Type B pancreatic cell (in vitro differentiated cells): ENCODE results near the gene FMN1. TPM values are rescaled to one million over a fixed set of nuclear protein-coding genes. Genes with fewer than 3 reads are reported as not detected.

Experiments
- DNase-seq: peaks from one replicate; pipeline ENCODE4 v3.0.0; 2021; ENCODE audit warnings: mixed read lengths; ENCODE audit not compliant: unreplicated experiment; ENCODE audit errors: extremely low spot score
- H3K27ac Mint-ChIP-seq: 2 replicates; pipeline ENCODE4 v1.8.0; 2021; ENCODE audit warnings: mild to moderate bottlenecking, mixed read lengths
- H3K27me3 Mint-ChIP-seq: 2 replicates; pipeline ENCODE4 v1.8.0; 2021; ENCODE audit warnings: mixed read lengths
- H3K36me3 Mint-ChIP-seq: 2 replicates; pipeline ENCODE4 v1.8.0; 2021; ENCODE audit warnings: mixed read lengths
- H3K4me1 Mint-ChIP-seq: one replicate; pipeline ENCODE4 v1.8.0; 2021; ENCODE audit warnings: mixed read lengths; ENCODE audit not compliant: unreplicated experiment
- H3K4me3 Mint-ChIP-seq: 2 replicates; pipeline ENCODE4 v1.8.0; 2021; ENCODE audit warnings: mild to moderate bottlenecking, mixed read lengths
- H3K9me3 Mint-ChIP-seq: 2 replicates; pipeline ENCODE4 v1.8.0; 2021; ENCODE audit warnings: mixed read lengths
- total RNA-seq: library from RNA; stranded (reverse); gene quantifications from 2 replicates; pipeline ENCODE4 v1.2.1, GENCODE V29; 2021; ENCODE audit warnings: low replicate concordance
- TF ChIP-seq, protein P1 (sequence below): fragments of 200-600 bp; sonication (generic); conservative IDR thresholded peaks from 2 replicates; pipeline ENCODE4 v1.5.0; 2021; ENCODE audit warnings: antibody characterized with exemption, mild to moderate bottlenecking

Gene FMN1
- total RNA-seq, 1 donor from 2014 or later, result 22.1 TPM

DNA sequence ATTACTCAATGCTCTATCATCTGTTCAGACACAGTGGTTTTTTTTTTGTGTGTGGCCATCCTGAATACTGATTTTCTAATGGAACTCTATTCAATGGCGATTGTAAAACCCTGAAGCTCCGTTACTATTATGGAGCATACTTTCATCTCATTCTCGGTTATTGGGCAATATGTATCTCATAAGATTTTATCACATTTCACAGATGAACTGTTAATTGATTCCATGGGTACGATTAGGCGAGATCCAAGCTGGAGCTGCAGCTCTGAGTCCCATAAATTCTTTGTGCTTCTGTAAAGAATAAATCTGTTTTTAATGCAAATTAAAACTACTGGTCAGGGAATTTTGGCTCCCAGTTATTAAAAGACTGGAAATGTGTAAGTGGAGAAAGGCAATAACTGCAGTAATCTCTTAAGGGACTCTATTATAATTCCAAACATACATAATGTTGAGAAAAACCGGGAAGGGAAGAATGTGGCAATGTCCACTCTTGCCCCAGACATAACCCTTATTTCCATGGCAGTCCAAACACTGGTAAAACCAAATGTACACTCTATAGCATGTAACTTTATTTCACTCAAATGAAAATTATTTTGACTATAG lies 394.5 kb downstream of the FMN1 start:
- Mint-ChIP-seq H3K4me1 (peaks cover 22% of the 10 kb centered on the region), H3K9me3 (peaks cover 5% of the 10 kb centered on the region), H3K36me3 (peaks cover 11% of the 10 kb centered on the region), H3K27ac (no peak overlapping the region), H3K4me3 (no peak overlapping the region), H3K27me3 (no peaks in the 10 kb centered on the region)
- no peak for DNase-seq
- TF ChIP-seq, protein P1, sequence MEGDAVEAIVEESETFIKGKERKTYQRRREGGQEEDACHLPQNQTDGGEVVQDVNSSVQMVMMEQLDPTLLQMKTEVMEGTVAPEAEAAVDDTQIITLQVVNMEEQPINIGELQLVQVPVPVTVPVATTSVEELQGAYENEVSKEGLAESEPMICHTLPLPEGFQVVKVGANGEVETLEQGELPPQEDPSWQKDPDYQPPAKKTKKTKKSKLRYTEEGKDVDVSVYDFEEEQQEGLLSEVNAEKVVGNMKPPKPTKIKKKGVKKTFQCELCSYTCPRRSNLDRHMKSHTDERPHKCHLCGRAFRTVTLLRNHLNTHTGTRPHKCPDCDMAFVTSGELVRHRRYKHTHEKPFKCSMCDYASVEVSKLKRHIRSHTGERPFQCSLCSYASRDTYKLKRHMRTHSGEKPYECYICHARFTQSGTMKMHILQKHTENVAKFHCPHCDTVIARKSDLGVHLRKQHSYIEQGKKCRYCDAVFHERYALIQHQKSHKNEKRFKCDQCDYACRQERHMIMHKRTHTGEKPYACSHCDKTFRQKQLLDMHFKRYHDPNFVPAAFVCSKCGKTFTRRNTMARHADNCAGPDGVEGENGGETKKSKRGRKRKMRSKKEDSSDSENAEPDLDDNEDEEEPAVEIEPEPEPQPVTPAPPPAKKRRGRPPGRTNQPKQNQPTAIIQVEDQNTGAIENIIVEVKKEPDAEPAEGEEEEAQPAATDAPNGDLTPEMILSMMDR, result no peak

DNA sequence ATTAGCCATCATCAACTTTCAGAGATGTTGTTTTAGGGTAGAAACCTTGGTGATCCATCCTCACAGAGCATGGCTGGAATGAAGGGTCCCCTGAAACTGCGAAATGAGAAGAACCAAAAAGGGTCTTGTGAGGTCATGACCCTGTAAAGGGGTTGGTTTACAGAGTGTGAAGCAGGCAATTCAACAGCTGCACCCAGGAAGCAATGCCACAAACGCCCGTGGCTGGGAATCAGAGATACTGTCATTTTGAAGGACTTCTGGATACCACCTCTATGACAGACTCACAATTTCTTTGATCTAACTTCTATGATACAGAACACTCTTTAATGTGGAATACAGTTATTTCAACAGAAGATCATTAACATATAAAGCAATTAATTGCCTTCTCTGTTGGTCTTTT lies 397.7 kb downstream of the FMN1 start:
- H3K4me3 Mint-ChIP-seq, result no peak overlapping the region
- DNase-seq, result no peak
- TF ChIP-seq, protein P1, result no peak
- H3K27ac Mint-ChIP-seq, result no peak overlapping the region
- peaks cover under 1% of the 10 kb centered on the region for H3K36me3 Mint-ChIP-seq
- H3K9me3 Mint-ChIP-seq, result no peaks in the 10 kb centered on the region
- H3K27me3 Mint-ChIP-seq, result no peaks in the 10 kb centered on the region
- H3K4me1 Mint-ChIP-seq, result peaks cover 11% of the 10 kb centered on the region

DNA sequence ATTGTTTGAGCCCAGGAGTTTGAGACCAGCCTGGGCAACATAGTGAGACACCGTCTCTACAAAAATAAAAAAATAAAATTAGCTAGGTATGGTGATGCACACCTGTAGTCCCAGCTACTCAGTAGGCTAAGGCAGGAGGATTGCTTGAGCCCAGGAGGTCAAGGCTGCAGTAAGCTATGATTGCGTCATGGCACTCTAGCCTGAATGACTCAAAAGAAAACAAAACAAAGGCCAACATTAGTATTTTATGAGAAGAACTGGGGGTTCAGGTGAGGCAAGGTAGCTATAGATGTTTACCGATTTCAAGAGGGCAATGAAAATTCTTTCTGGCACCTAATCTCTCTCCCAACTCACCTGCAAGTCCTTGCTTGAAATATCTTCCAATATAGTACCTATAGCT lies 399.5 kb downstream of the FMN1 start:
- H3K4me3 Mint-ChIP-seq, result no peak overlapping the region
- no peaks in the 10 kb centered on the region for H3K9me3 Mint-ChIP-seq
- no peaks in the 10 kb centered on the region for H3K27me3 Mint-ChIP-seq
- no peak for DNase-seq
- TF ChIP-seq, protein P1, result no peak
- H3K36me3 Mint-ChIP-seq, result peaks cover 3% of the 10 kb centered on the region
- H3K27ac Mint-ChIP-seq, result no peak overlapping the region
- H3K4me1 Mint-ChIP-seq, result peaks cover 11% of the 10 kb centered on the region

DNA sequence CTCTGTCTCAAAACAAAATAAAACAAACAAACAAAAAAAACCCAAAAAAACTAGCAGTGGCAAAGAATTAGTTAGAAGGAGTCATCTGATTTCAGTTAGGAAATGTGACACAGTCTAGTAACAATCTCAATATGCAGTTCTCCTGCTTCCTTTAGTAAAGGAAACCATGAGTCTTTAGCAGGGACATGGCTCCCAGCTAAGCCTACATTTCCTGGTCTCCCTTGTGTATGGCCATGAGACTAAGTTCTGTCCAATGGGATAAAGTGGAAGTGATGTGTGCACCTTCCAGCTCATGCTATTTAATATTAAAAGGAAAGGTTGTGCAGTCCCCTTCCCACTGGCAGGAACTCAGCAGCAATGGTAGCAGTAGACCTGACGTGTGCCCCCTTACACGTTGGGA lies 402.1 kb downstream of the FMN1 start:
- Mint-ChIP-seq H3K9me3 (no peaks in the 10 kb centered on the region), H3K36me3 (peaks cover 3% of the 10 kb centered on the region), H3K27ac (no peak overlapping the region), H3K4me1 (peaks cover 7% of the 10 kb centered on the region), H3K27me3 (no peaks in the 10 kb centered on the region), H3K4me3 (no peak overlapping the region)
- DNase-seq, result no peak
- TF ChIP-seq, protein P1, result no peak

DNA sequence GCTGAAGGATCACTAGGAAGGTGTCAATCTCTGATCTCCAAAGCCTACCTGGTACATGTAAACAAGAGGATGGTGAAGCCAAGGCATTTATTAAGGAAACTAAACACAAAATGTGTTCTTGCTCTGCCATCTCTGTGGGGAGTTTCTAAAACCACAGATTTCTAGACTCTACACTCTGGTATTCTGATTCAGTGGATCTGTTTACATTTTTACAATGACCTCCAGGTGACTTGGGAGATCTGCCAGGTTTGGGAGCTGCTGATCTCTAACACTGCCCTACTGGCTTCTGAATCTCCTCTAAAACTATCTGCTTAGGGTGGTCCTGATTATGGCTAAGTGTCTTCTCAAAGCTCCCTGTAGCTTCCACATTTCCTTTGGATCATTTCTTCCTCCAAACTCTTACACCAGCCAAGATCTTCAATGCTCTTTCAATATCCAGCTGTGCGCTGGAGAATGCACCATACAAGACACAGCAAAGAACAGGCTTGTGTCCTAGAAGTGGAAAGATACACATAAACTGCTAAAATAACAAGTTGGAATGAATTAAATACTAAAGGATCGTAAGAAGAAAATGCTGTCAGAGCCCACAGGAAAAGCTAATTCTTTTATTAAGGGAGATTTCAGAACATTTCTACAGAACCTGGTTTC lies 404.0 kb downstream of the FMN1 start:
- TF ChIP-seq, protein P1, result no peak
- no peaks in the 10 kb centered on the region for H3K9me3 Mint-ChIP-seq
- H3K4me3 Mint-ChIP-seq, result no peak overlapping the region
- H3K27ac Mint-ChIP-seq, result no peak overlapping the region
- no peak for DNase-seq
- H3K27me3 Mint-ChIP-seq, result no peaks in the 10 kb centered on the region
- H3K36me3 Mint-ChIP-seq, result peaks cover 8% of the 10 kb centered on the region
- H3K4me1 Mint-ChIP-seq, result peaks cover 3% of the 10 kb centered on the region
